ENCODE results near the gene PTPA.

DNA sequence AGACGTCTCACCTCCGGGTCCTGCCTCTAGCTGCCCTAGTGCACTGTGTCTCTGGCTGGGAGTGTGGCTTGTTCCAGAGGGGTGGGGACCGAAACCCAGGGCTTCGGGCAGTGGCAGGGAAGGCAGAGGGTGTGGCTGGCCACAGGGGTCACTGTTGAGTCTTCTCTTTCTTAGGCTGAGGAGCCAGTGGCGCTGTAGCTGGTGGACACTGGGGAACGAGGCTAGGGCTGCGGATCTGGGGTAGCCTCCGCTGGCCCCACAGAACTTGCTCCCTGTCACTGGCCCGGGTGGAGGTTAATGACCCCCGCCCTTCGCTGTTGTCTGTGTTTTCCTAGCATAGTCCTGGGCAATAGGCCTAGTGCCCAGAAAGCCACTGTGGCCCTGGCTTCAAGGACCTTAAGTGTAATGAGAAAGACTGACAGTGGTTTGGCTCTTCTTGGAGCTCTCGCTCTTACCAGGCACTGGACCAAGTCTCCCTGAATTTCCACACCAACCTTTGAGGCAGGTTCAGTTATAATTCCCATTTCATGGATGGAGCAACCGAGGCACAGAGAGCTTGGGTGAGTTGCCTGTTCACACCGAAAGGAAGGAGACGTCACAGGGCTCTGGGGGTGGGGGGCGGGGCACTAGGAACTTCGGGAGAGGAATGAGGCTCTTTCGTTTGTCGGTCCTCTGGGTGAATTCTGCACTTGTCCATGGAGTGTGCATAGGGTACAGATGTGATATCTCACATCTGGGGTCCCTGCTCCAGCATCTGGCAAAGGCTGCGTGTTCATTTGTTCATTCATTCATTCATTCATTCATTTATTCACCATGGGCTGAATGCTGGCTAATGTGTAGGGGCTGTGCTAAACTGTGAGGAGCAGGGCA is 71.6 kb downstream of the PTPA start:
- TF ChIP-seq POLR2AphosphoS5 (IDR thresholded peaks at IDR 0.05; ENCODE audit: low read depth, low read length): no peak
- TF ChIP-seq, protein P1, sequence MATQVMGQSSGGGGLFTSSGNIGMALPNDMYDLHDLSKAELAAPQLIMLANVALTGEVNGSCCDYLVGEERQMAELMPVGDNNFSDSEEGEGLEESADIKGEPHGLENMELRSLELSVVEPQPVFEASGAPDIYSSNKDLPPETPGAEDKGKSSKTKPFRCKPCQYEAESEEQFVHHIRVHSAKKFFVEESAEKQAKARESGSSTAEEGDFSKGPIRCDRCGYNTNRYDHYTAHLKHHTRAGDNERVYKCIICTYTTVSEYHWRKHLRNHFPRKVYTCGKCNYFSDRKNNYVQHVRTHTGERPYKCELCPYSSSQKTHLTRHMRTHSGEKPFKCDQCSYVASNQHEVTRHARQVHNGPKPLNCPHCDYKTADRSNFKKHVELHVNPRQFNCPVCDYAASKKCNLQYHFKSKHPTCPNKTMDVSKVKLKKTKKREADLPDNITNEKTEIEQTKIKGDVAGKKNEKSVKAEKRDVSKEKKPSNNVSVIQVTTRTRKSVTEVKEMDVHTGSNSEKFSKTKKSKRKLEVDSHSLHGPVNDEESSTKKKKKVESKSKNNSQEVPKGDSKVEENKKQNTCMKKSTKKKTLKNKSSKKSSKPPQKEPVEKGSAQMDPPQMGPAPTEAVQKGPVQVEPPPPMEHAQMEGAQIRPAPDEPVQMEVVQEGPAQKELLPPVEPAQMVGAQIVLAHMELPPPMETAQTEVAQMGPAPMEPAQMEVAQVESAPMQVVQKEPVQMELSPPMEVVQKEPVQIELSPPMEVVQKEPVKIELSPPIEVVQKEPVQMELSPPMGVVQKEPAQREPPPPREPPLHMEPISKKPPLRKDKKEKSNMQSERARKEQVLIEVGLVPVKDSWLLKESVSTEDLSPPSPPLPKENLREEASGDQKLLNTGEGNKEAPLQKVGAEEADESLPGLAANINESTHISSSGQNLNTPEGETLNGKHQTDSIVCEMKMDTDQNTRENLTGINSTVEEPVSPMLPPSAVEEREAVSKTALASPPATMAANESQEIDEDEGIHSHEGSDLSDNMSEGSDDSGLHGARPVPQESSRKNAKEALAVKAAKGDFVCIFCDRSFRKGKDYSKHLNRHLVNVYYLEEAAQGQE (IDR thresholded peaks at IDR 0.05; ENCODE audit: insufficient read depth in 1 of 2, low read depth in 2 of 2, low read length in 2 of 2): no peak
